ENCODE data around the gene CCDC32.
A peak's percentile ranks its signal among the peaks of the same experiment; 100 is the strongest.

CCDC32 gene

DNA sequence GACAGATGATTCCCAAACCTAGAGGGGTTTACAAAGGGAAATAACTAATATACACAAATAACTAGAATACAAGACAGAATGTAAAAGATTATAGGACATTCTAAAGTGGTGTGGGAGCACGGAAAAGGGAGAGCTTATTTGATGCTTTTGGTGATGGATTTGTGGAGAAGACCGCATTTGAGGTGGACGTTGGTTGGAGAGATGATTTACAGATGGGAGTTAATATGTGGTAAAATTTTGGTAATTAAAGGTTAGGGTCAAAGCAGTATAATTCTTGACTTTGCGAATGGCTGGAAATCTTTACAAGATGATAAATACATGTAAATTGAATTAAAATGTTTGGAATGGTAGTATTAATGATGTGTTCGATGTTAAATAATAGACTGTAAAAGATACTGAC, 30.4 kb upstream of the CCDC32 start:
- H4K91ac ChIP-seq (ENCODE audit: low read depth, low read length): no peak overlapping the region
- H2AFZ ChIP-seq (ENCODE audit: insufficient read depth, low read length, poor library complexity): no peak overlapping the region
- no peaks in the 10 kb centered on the region for H3K27me3 ChIP-seq (ENCODE audit: insufficient read depth, low read length)
- no peak overlapping the region for H3K4ac ChIP-seq (ENCODE audit: low read depth, low read length)
- no peak for DNase-seq
- H3K27ac ChIP-seq (ENCODE audit: low read depth, low read length): no peak overlapping the region
- H3K79me1 ChIP-seq (ENCODE audit: low read length): peaks cover 3% of the 10 kb centered on the region
- no peak overlapping the region for H2BK120ac ChIP-seq (ENCODE audit: insufficient read depth, low read length, poor library complexity)
- no peak overlapping the region for H3K18ac ChIP-seq (ENCODE audit: low read length)
- no peak overlapping the region for H3K9ac ChIP-seq (ENCODE audit: low read length)
- H3K14ac ChIP-seq (ENCODE audit: low read length): no peak overlapping the region
- no peak overlapping the region for H2BK5ac ChIP-seq (ENCODE audit: low read depth, low read length, poor library complexity)
- no peak overlapping the region for H3K4me3 ChIP-seq (ENCODE audit: low read depth, low read length)
- WGBS (ENCODE audit: extremely low coverage, insufficient coverage, insufficient read length): 100% methylated on average over 4 of the region's 5 CpGs
- no peak overlapping the region for H3K23ac ChIP-seq (ENCODE audit: low read length)
- no peak overlapping the region for H2BK12ac ChIP-seq (ENCODE audit: low read length)
- peaks cover 5% of the 10 kb centered on the region for H3K79me2 ChIP-seq (ENCODE audit: control insufficient read depth, insufficient read depth, low read length, poor library complexity)
- no peaks in the 10 kb centered on the region for H3K4me1 ChIP-seq (ENCODE audit: control insufficient read depth in 1 of 2, insufficient read depth in 2 of 2, low read length in 2 of 2)
- H3K9me3 ChIP-seq (ENCODE audit: insufficient read depth, low read depth, low read length): no peaks in the 10 kb centered on the region
- no peak overlapping the region for H2AK5ac ChIP-seq (ENCODE audit: low read length)
- no peak overlapping the region for H4K8ac ChIP-seq (ENCODE audit: low read depth, low read length)
- H3K4me2 ChIP-seq (ENCODE audit: low read length): peak overlapping the region; percentile 74
- H3K36me3 ChIP-seq (ENCODE audit: control insufficient read depth in 1 of 2, insufficient read depth in 2 of 2, low read length in 2 of 2): no peaks in the 10 kb centered on the region
- H4K12ac ChIP-seq (ENCODE audit: low read depth, low read length): no peak overlapping the region

DNA sequence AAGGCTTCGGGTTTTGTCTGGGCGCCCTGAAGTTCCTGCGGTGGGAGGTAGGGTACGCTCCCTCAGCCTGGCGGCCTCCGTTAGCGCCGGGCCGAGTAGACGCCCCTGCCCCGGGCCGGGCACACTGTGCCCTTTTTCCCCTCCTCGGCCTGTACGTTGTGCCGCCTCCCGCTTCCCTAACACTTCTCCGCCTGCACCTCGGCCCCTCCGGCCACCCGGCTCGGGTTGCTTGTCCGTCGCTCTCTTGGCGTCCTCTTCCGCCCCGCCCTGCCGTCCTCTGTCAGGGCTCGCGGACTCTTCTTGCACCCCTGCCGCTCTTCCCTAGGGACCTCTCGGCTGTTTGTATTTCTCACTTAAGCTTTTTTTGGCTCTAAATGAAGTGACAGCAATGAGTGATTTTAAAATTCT, 29.6 kb upstream of the CCDC32 start:
- Histone ChIP-seq H3K18ac (ENCODE audit: low read length) (peak overlapping the region; percentile 54), H3K4me3 (ENCODE audit: low read depth, low read length) (peak overlapping the region; percentile 92), H2BK120ac (ENCODE audit: insufficient read depth, low read length, poor library complexity) (peak overlapping the region; percentile 4), H3K23ac (ENCODE audit: low read length) (no peak overlapping the region), H2AFZ (ENCODE audit: insufficient read depth, low read length, poor library complexity) (peak overlapping the region; percentile 96), H4K91ac (ENCODE audit: low read depth, low read length) (peak overlapping the region; percentile 32), H4K12ac (ENCODE audit: low read depth, low read length) (peak overlapping the region; percentile 73), H2BK5ac (ENCODE audit: low read depth, low read length, poor library complexity) (peak overlapping the region; percentile 94), H3K27ac (ENCODE audit: low read depth, low read length) (peak overlapping the region; percentile 86), H3K4me2 (ENCODE audit: low read length) (peak overlapping the region; percentile 74), H3K4me1 (ENCODE audit: control insufficient read depth in 1 of 2, insufficient read depth in 2 of 2, low read length in 2 of 2) (no peaks in the 10 kb centered on the region), H3K4ac (ENCODE audit: low read depth, low read length) (no peak overlapping the region), H2BK12ac (ENCODE audit: low read length) (no peak overlapping the region), H3K9ac (ENCODE audit: low read length) (peak overlapping the region; percentile 85), H2AK5ac (ENCODE audit: low read length) (no peak overlapping the region), H3K14ac (ENCODE audit: low read length) (peak overlapping the region; percentile 59), H4K8ac (ENCODE audit: low read depth, low read length) (peak overlapping the region; percentile 51), H3K79me2 (ENCODE audit: control insufficient read depth, insufficient read depth, low read length, poor library complexity) (peaks cover 5% of the 10 kb centered on the region), H3K27me3 (ENCODE audit: insufficient read depth, low read length) (no peaks in the 10 kb centered on the region), H3K79me1 (ENCODE audit: low read length) (peaks cover 3% of the 10 kb centered on the region), H3K36me3 (ENCODE audit: control insufficient read depth in 1 of 2, insufficient read depth in 2 of 2, low read length in 2 of 2) (no peaks in the 10 kb centered on the region), H3K9me3 (ENCODE audit: insufficient read depth, low read depth, low read length) (no peaks in the 10 kb centered on the region)
- peak; percentile 51 to 61 for DNase-seq
- WGBS (ENCODE audit: extremely low coverage, insufficient coverage, insufficient read length): no CpG with 5 or more reads among the region's 31 CpGs

DNA sequence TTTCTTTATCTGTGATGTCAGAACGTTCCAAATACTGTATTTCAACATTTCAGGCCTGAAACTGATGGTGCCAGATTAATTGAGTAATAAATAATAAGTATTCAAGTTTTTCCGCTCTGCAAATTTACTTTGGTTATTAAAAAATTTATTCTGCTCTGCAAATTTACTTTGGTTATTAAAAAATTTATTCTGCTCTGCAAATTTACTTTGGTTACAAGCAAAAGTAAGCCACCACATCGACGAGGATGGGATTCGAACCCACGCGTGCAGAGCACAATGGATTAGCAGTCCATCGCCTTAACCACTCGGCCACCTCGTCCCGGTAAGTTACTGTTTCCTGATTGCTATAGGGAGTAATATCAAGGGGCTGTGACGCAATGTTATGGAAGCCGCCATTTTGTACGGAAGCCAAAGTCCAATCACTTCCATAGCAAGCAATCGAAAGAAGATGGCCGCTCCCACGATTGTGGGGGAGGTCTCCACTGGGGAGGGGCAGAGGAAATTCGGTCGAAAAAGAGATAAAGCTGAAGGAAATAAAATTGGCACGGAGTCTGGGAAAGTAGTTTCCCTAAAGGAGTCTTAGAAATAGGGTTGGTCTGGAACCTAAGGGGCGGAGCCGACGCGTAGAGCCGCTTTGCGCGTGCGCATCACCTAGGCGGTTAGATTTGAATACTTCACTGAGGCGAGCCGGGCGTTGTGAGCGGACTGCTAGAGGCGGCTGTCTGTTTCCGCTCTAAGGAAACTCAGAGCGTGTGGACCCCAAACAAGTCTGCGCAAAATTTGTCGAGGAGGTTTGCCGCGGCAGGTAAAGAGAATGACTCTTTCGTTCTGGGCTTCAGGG, 29.0 kb upstream of the CCDC32 start, which contains the start of gene KNL1:
KNL1 (plus strand) TSS at position 662 of the 841 bp plus-strand sequence. CDS start 8,683 bp downstream, outside the sequence.
- Histone ChIP-seq H3K79me1 (ENCODE audit: low read length) (peaks cover 3% of the 10 kb centered on the region), H4K8ac (ENCODE audit: low read depth, low read length) (peak within 1 kb of the TSS; percentile 92), H3K4ac (ENCODE audit: low read depth, low read length) (no peak within 1 kb of the TSS), H4K12ac (ENCODE audit: low read depth, low read length) (peak within 1 kb of the TSS; percentile 80), H3K14ac (ENCODE audit: low read length) (peak within 1 kb of the TSS; percentile 79), H3K4me3 (ENCODE audit: low read depth, low read length) (peak within 1 kb of the TSS; percentile 92), H4K91ac (ENCODE audit: low read depth, low read length) (peak within 1 kb of the TSS; percentile 87), H3K4me1 (ENCODE audit: control insufficient read depth in 1 of 2, insufficient read depth in 2 of 2, low read length in 2 of 2) (no peaks in the 10 kb centered on the region), H3K9me3 (ENCODE audit: insufficient read depth, low read depth, low read length) (no peaks in the 10 kb centered on the region), H2AFZ (ENCODE audit: insufficient read depth, low read length, poor library complexity) (peak within 1 kb of the TSS; percentile 96), H3K4me2 (ENCODE audit: low read length) (peak within 1 kb of the TSS; percentile 74), H3K23ac (ENCODE audit: low read length) (no peak within 1 kb of the TSS), H3K79me2 (ENCODE audit: control insufficient read depth, insufficient read depth, low read length, poor library complexity) (peaks cover 5% of the 10 kb centered on the region), H2AK5ac (ENCODE audit: low read length) (no peak within 1 kb of the TSS), H3K27ac (ENCODE audit: low read depth, low read length) (peak within 1 kb of the TSS; percentile 86), H3K27me3 (ENCODE audit: insufficient read depth, low read length) (no peaks in the 10 kb centered on the region), H3K9ac (ENCODE audit: low read length) (peak within 1 kb of the TSS; percentile 85), H3K36me3 (ENCODE audit: control insufficient read depth in 1 of 2, insufficient read depth in 2 of 2, low read length in 2 of 2) (no peaks in the 10 kb centered on the region), H2BK5ac (ENCODE audit: low read depth, low read length, poor library complexity) (peak within 1 kb of the TSS; percentile 94), H2BK120ac (ENCODE audit: insufficient read depth, low read length, poor library complexity) (peak within 1 kb of the TSS; percentile 86), H3K18ac (ENCODE audit: low read length) (peak within 1 kb of the TSS; percentile 54), H2BK12ac (ENCODE audit: low read length) (no peak within 1 kb of the TSS)
- peak; percentile 94 to 98 for DNase-seq
- WGBS (ENCODE audit: extremely low coverage, insufficient coverage, insufficient read length): no CpG with 5 or more reads among the region's 41 CpGs

DNA sequence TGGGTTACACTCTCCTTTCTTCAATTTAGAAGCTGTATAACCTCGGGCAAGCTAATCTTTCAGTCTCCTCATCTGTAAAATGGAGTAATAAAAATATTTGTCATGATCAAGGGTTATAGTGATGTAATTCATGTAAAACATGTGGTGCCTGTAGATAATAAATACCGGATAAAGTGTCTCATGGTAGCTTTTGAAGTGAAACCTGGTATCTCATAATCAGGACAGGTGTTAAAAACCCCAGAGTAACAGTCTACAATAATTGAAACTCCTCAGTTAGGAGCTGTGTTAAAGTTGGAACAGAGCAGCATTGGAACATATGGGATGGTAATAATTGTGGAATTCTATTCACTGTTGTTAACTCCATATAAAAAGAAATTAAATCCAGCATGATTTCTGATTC, 28.3 kb upstream of the CCDC32 start:
- H3K23ac ChIP-seq (ENCODE audit: low read length): no peak overlapping the region
- no peak overlapping the region for H3K14ac ChIP-seq (ENCODE audit: low read length)
- H2BK5ac ChIP-seq (ENCODE audit: low read depth, low read length, poor library complexity): no peak overlapping the region
- H3K4me2 ChIP-seq (ENCODE audit: low read length): no peak overlapping the region
- H3K4me3 ChIP-seq (ENCODE audit: low read depth, low read length): no peak overlapping the region
- H2BK120ac ChIP-seq (ENCODE audit: insufficient read depth, low read length, poor library complexity): no peak overlapping the region
- H3K27ac ChIP-seq (ENCODE audit: low read depth, low read length): no peak overlapping the region
- peaks cover 5% of the 10 kb centered on the region for H3K79me2 ChIP-seq (ENCODE audit: control insufficient read depth, insufficient read depth, low read length, poor library complexity)
- peaks cover 3% of the 10 kb centered on the region for H3K79me1 ChIP-seq (ENCODE audit: low read length)
- H3K27me3 ChIP-seq (ENCODE audit: insufficient read depth, low read length): no peaks in the 10 kb centered on the region
- no peak overlapping the region for H2AK5ac ChIP-seq (ENCODE audit: low read length)
- H3K18ac ChIP-seq (ENCODE audit: low read length): no peak overlapping the region
- no peak for DNase-seq
- no peak overlapping the region for H3K9ac ChIP-seq (ENCODE audit: low read length)
- H4K8ac ChIP-seq (ENCODE audit: low read depth, low read length): no peak overlapping the region
- H2AFZ ChIP-seq (ENCODE audit: insufficient read depth, low read length, poor library complexity): no peak overlapping the region
- no peak overlapping the region for H3K4ac ChIP-seq (ENCODE audit: low read depth, low read length)
- H3K9me3 ChIP-seq (ENCODE audit: insufficient read depth, low read depth, low read length): no peaks in the 10 kb centered on the region
- H3K4me1 ChIP-seq (ENCODE audit: control insufficient read depth in 1 of 2, insufficient read depth in 2 of 2, low read length in 2 of 2): no peaks in the 10 kb centered on the region
- no peak overlapping the region for H2BK12ac ChIP-seq (ENCODE audit: low read length)
- no peak overlapping the region for H4K91ac ChIP-seq (ENCODE audit: low read depth, low read length)
- H3K36me3 ChIP-seq (ENCODE audit: control insufficient read depth in 1 of 2, insufficient read depth in 2 of 2, low read length in 2 of 2): no peaks in the 10 kb centered on the region
- WGBS (ENCODE audit: extremely low coverage, insufficient coverage, insufficient read length): no CpG with 5 or more reads among the region's 2 CpGs
- H4K12ac ChIP-seq (ENCODE audit: low read depth, low read length): no peak overlapping the region

Data from trophoblast cell (in vitro differentiated cells and primary cell).